HFF-Myc (cell line): ENCODE results near the gene MNAT1.

ENCODE experiments used
- DNase-seq: peaks from one replicate; pipeline ENCODE4 v3.0.0-alpha.2; 2011; ENCODE audit warnings: low read depth; ENCODE audit errors: extremely low read depth
- H3K4me3 ChIP-seq: replicated peaks from 2 replicates; pipeline ENCODE4 v1.5.1; 2011; ENCODE audit warnings: low read depth, mild to moderate bottlenecking, control low read depth, low read length
- TF ChIP-seq, protein P1 (sequence below): IDR thresholded peaks from 2 replicates; pipeline ENCODE4 v1.5.1; 2012; ENCODE audit warnings: mild to moderate bottlenecking, low read depth, low read length, control low read depth; ENCODE audit errors: missing control alignments

Gene MNAT1

DNA sequence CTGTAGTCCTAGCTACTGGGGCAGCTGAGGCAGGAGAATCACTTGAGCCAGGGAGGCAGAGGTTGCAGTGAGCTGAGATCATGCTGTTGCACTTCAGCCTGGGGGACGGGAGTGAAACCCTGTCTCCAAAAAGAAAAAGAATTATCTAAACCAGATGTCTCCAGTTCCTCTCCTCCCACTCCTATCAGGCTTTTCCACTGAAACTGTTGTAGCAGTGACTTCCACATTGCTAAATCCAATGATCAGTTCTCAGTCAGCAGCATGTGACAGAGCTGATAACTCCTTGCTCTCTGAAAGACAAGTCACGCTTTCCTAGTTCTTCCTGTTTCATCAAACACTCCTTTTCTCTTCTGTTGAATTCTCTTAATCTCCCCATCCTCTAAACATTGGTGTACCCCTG, 255.0 kb downstream of the MNAT1 start:
- DNase-seq = no peak
- no peak overlapping the region for H3K4me3 ChIP-seq
- TF ChIP-seq, protein P1, sequence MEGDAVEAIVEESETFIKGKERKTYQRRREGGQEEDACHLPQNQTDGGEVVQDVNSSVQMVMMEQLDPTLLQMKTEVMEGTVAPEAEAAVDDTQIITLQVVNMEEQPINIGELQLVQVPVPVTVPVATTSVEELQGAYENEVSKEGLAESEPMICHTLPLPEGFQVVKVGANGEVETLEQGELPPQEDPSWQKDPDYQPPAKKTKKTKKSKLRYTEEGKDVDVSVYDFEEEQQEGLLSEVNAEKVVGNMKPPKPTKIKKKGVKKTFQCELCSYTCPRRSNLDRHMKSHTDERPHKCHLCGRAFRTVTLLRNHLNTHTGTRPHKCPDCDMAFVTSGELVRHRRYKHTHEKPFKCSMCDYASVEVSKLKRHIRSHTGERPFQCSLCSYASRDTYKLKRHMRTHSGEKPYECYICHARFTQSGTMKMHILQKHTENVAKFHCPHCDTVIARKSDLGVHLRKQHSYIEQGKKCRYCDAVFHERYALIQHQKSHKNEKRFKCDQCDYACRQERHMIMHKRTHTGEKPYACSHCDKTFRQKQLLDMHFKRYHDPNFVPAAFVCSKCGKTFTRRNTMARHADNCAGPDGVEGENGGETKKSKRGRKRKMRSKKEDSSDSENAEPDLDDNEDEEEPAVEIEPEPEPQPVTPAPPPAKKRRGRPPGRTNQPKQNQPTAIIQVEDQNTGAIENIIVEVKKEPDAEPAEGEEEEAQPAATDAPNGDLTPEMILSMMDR = no peak

DNA sequence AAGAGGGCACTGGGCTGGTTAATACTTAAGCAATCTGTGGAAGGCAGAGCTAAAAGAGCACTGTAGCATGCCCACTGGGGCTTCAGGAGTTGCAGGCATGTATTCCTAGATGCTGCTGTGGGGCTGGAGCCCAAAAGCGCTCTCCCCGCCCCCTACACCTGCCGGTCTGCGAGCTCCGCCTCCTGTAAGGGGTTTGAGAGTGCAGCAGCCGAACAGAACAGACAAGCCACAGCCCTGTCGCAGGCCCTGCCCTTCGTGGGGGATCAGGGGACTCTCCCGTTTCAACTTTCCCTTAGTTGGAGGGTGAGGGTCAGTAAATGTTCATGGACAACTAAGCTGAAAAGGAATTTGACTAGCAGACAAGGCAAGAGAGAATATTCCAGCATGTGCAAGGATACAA, 264.1 kb downstream of the MNAT1 start:
- DNase-seq = no peak
- TF ChIP-seq, protein P1 = no peak
- H3K4me3 ChIP-seq = no peak overlapping the region

DNA sequence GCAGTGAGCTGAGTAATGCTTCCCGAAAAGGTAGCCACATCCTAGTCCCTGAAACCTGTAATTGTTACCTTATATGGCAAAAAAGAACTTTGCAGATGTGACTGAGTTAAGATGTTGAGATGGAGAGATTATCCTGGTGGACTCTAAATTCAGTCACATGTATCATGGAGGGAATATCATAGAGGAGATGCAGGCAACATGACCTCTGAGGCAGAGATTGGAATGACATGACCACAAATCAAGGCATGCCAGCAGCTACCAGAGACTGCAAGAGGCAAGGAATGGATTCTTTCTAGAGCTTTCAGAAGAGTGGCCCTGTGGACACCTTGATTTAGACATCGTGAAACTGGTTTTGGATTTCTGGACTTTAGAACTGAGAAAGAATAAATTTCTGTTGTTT, 265.0 kb downstream of the MNAT1 start:
- DNase-seq = no peak
- no peak overlapping the region for H3K4me3 ChIP-seq
- TF ChIP-seq, protein P1 = no peak

DNA sequence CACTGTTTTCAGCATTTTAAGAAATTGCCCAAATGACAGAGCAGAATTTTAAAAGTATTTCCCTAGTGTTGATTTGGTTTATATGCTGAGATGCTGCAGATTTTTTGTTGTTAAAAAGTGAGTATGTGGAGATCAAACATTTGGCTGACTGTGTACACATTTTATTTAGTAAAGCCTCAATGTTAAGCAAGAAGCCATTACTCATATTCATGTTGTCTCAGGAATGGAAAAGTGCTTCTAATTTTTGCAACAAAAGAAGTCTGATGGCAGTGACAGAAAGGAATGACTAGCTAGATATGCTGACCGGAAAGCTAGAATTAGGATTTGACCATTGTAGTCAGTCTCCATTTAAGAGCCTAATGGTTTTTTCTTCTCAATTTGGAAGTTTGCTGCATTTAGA, 269.0 kb downstream of the MNAT1 start:
- TF ChIP-seq, protein P1 = no peak
- no peak overlapping the region for H3K4me3 ChIP-seq
- DNase-seq = no peak

DNA sequence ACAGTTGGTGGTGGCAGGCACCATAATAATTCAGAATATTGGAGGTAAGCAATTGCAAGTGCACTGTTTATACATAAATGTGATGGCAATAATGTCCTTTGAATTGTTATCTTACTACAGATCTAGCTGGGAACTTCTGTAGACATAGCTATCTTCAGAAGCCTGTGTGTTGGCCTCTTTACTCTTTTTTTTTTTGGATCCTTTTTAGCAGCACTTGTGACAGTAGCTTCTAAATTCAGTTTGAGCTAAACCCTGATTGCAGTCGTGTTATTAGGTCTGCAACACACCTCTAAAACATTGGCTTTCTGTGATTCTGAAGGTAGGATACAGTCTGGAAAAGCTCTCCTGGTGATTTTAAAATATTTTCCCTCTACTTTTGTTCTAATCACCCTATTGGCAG, 285.0 kb downstream of the MNAT1 start:
- DNase-seq = no peak
- TF ChIP-seq, protein P1 = no peak

More for the DNA sequence above, 285.0 kb downstream of the MNAT1 start:
- H3K4me3 ChIP-seq = no peak overlapping the region
